Naive thymus-derived CD4-positive, alpha-beta T cell (primary cell): ENCODE measurements around the gene NUDT4. TPM values are rescaled to one million over a fixed set of nuclear protein-coding genes. Genes with fewer than 3 reads are reported as not detected.

Experiments
- ATAC-seq: fragments of 150-1000 bp; cut with Tn5 transposase; 2 replicates; pipeline ENCODE4 v1.10.0; 2021; ENCODE audit warnings: mild to moderate bottlenecking, moderate library complexity
- CTCF ChIA-PET: fragments of 350-600 bp; sonication (Branson Sonifier 250); formaldehyde crosslinking; loops from one replicate; lab custom pipeline; 2021; ENCODE audit warnings: antibody characterized with exemption; lab: Charles Lee
- POLR2A ChIA-PET: fragments of 350-600 bp; sonication (Branson Sonifier 250); formaldehyde crosslinking; loops from one replicate; lab custom pipeline; 2021; ENCODE audit warnings: antibody characterized with exemption, inconsistent platforms; lab: Charles Lee
- DNase-seq, 9 donors: peaks; one replicate each; pipeline versions ENCODE4 v3.0.0 to v3.0.0-alpha.2; 2020 to 2022; ENCODE audit warnings: mixed read lengths in 1 of 9
- H3K27ac ChIP-seq: one replicate; pipeline ENCODE4 v1.7.0; 2013; ENCODE audit warnings: mild to moderate bottlenecking, low read depth, low read length, moderate library complexity
- H3K27me3 ChIP-seq, 2 donors: one replicate each; pipeline ENCODE4 v1.7.0; 2013; ENCODE audit warnings: low read length in 2 of 2, mild to moderate bottlenecking in 2 of 2, moderate library complexity in 2 of 2; ENCODE audit not compliant: control insufficient read depth in 2 of 2, insufficient read depth in 2 of 2
- H3K36me3 ChIP-seq, 3 experiments: 1 replicate in 2 of 3; 2 replicates in 1 of 3; pipeline ENCODE4 v1.7.0; 2013; ENCODE audit warnings: low read length in 3 of 3, mild to moderate bottlenecking in 3 of 3, moderate library complexity in 1 of 3; ENCODE audit not compliant: insufficient read depth in 3 of 3, control insufficient read depth in 2 of 3
- H3K4me1 ChIP-seq, 2 donors: one replicate each; pipeline ENCODE4 v1.7.0; 2013; ENCODE audit warnings: low read length in 2 of 2, mild to moderate bottlenecking in 2 of 2, moderate library complexity in 1 of 2; ENCODE audit not compliant: control insufficient read depth in 2 of 2, insufficient read depth in 2 of 2
- H3K4me3 ChIP-seq: 2 replicates; pipeline ENCODE4 v1.7.0; 2013; ENCODE audit warnings: mild to moderate bottlenecking, low read length
- H3K9me3 ChIP-seq, 3 experiments: 1 replicate in 2 of 3; 2 replicates in 1 of 3; pipeline ENCODE4 v1.7.0; 2013; ENCODE audit warnings: low read length in 3 of 3; ENCODE audit not compliant: control insufficient read depth in 2 of 3
- H3K27ac Mint-ChIP-seq, 9 donors: one replicate each; pipeline ENCODE4 v1.8.0; 2020 to 2022; ENCODE audit warnings: mixed read lengths in 9 of 9, mild to moderate bottlenecking in 8 of 9, moderate library complexity in 5 of 9, inconsistent platforms in 2 of 9
- H3K27me3 Mint-ChIP-seq, 5 donors: one replicate each; pipeline ENCODE4 v1.8.0; 2021 to 2022; ENCODE audit warnings: mixed read lengths in 5 of 5, mild to moderate bottlenecking in 1 of 5
- H3K36me3 Mint-ChIP-seq, 5 donors: one replicate each; pipeline ENCODE4 v1.8.0; 2020 to 2022; ENCODE audit warnings: mixed read lengths in 5 of 5, mild to moderate bottlenecking in 3 of 5, inconsistent platforms in 1 of 5
- H3K4me1 Mint-ChIP-seq, 7 donors: one replicate each; pipeline ENCODE4 v1.8.0; 2020 to 2022; ENCODE audit warnings: mixed read lengths in 7 of 7, mild to moderate bottlenecking in 3 of 7, inconsistent platforms in 1 of 7
- H3K4me3 Mint-ChIP-seq, 10 donors: one replicate each; pipeline ENCODE4 v1.8.0; 2020 to 2022; ENCODE audit warnings: mild to moderate bottlenecking in 10 of 10, mixed read lengths in 10 of 10, moderate library complexity in 6 of 10, inconsistent platforms in 2 of 10
- H3K9me3 Mint-ChIP-seq, 11 donors: one replicate each; pipeline ENCODE4 v1.8.0; 2020 to 2022; ENCODE audit warnings: mixed read lengths in 11 of 11, mild to moderate bottlenecking in 4 of 11, inconsistent platforms in 1 of 11, moderate library complexity in 1 of 11
- intact Hi-C, 2 donors: fragments of 100-400 bp; cut with micrococcal nuclease; formaldehyde crosslinking; loops; one replicate each; pipeline ENCODE4 v1.15.1; 2023
- polyA plus RNA-seq, 2 donors: library from polyadenylated mRNA; unstranded; fragments of 300-500 nt; fragmentation: Illumina TruSeq; gene quantifications; one replicate each; pipeline ENCODE4 v1.2.3, GENCODE V29; 2021
- total RNA-seq, 6 experiments: library from RNA in 5 of 6; stranded (reverse) in 5 of 6; gene quantifications; 1 replicate in 5 of 6; 2 replicates in 1 of 6; pipeline ENCODE4 v1.2.3 and lab custom pipeline; 2021 to 2026

The NUDT4 gene
- total and polyA plus RNA-seq, 7 experiments from 2014 or later = 37.1 to 85.1 (median 51.2) TPM

- H3K27ac Mint-ChIP-seq = no peak overlapping the region
- no peaks in the 10 kb centered on the region for H3K9me3 ChIP-seq
- no peaks in the 10 kb centered on the region for H3K27me3 Mint-ChIP-seq
- H3K4me1 ChIP-seq = peaks cover 4% of the 10 kb centered on the region in 2 donors
- no peaks in the 10 kb centered on the region for H3K9me3 Mint-ChIP-seq
- no peaks in the 10 kb centered on the region for H3K27me3 ChIP-seq
- H3K4me1 Mint-ChIP-seq = peaks cover 11 to 22% (median 15%) of the 10 kb centered on the region in 7 donors
- ATAC-seq (no peak), DNase-seq (no peak)
- H3K36me3 ChIP-seq = no peaks in the 10 kb centered on the region
- no peak overlapping the region for H3K27ac ChIP-seq
- no peaks in the 10 kb centered on the region for H3K36me3 Mint-ChIP-seq
- intact Hi-C loops = no loop called here
- ChIA-PET CTCF (no interaction called here), POLR2A (no interaction called here)
- H3K4me3 Mint-ChIP-seq = no peak overlapping the region
- H3K4me3 ChIP-seq = no peak overlapping the region
Measured at GRCh38 chr12:93365616-93366405, 11.9 kb upstream of the NUDT4 start.

DNA sequence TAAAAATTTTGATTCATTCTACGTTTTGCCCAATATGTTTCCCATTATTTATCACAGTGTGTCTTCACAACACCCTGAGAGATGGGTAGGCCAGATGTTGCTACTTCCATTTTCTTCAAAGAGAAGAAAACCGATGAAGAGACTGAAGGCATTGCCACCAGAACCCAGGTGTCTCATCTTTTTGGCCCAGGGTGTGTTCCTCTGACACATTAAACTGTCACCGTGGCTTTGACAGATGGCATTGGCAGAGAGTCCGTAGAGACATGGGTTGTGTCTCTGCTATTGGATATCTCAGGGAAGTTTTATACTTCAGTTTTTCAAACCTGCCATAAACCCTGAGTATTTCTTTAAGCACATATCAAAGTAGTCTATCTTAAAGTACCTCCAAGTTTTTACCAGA is 11.3 kb upstream of the NUDT4 start:
- H3K9me3 ChIP-seq = no peaks in the 10 kb centered on the region
- ChIA-PET POLR2A (no interaction called here), CTCF (interaction anchor here (0.7 kb wide), 1 partner anchor 1742 kb away, joined by 3 read pairs; no protein-coding TSS in a partner anchor)
- H3K27ac ChIP-seq = no peak overlapping the region
- H3K36me3 Mint-ChIP-seq = no peaks in the 10 kb centered on the region
- peaks cover 11 to 22% (median 15%) of the 10 kb centered on the region in 7 donors for H3K4me1 Mint-ChIP-seq
- H3K27me3 ChIP-seq = no peaks in the 10 kb centered on the region
- ATAC-seq (no peak), DNase-seq (no peak)
- peaks cover 4% of the 10 kb centered on the region in 2 donors for H3K4me1 ChIP-seq
- H3K4me3 Mint-ChIP-seq = no peak overlapping the region
- no peaks in the 10 kb centered on the region for H3K36me3 ChIP-seq
- H3K9me3 Mint-ChIP-seq = no peaks in the 10 kb centered on the region
- H3K27me3 Mint-ChIP-seq = no peaks in the 10 kb centered on the region
- intact Hi-C loops = no loop called here
- no peak overlapping the region for H3K27ac Mint-ChIP-seq
- no peak overlapping the region for H3K4me3 ChIP-seq

GRCh38 chr12:93368766-93369165 is 9.0 kb upstream of the NUDT4 start:
- POLR2A ChIA-PET = no interaction called here
- H3K27ac ChIP-seq = no peak overlapping the region
- no peak overlapping the region for H3K27ac Mint-ChIP-seq
- H3K4me1 ChIP-seq = peaks cover 3 to 4% of the 10 kb centered on the region in 2 donors
- H3K27me3 Mint-ChIP-seq = peaks cover 0 to 5% (median 0%) of the 10 kb centered on the region in 5 donors
- intact Hi-C loops = no loop called here
- no peaks in the 10 kb centered on the region for H3K27me3 ChIP-seq
- H3K9me3 ChIP-seq = no peaks in the 10 kb centered on the region
- ATAC-seq (no peak), DNase-seq (no peak)
- H3K9me3 Mint-ChIP-seq = no peaks in the 10 kb centered on the region
- no peaks in the 10 kb centered on the region for H3K36me3 ChIP-seq
- H3K36me3 Mint-ChIP-seq = peaks cover 0 to 4% (median 0%) of the 10 kb centered on the region in 5 donors
- H3K4me1 Mint-ChIP-seq = peaks cover 3 to 9% (median 6%) of the 10 kb centered on the region in 7 donors
- no peak overlapping the region for H3K4me3 Mint-ChIP-seq
- CTCF ChIA-PET = no interaction called here
- no peak overlapping the region for H3K4me3 ChIP-seq

GRCh38 chr12:93369505-93369904 is 8.2 kb upstream of the NUDT4 start:
- H3K4me3 ChIP-seq = no peak overlapping the region
- peaks cover 0 to 4% (median 0%) of the 10 kb centered on the region in 5 donors for H3K36me3 Mint-ChIP-seq
- ChIA-PET CTCF (no interaction called here), POLR2A (no interaction called here)
- H3K27ac Mint-ChIP-seq = no peak overlapping the region
- H3K4me1 Mint-ChIP-seq = peaks cover 0 to 7% (median 0%) of the 10 kb centered on the region in 7 donors
- no peak for ATAC-seq
- no peaks in the 10 kb centered on the region for H3K27me3 ChIP-seq
- no peak overlapping the region for H3K4me3 Mint-ChIP-seq
- intact Hi-C loops = no loop called here
- H3K27me3 Mint-ChIP-seq = peaks cover 0 to 5% (median 0%) of the 10 kb centered on the region in 5 donors
- DNase-seq = no peak
- no peaks in the 10 kb centered on the region for H3K9me3 Mint-ChIP-seq
- H3K9me3 ChIP-seq = no peaks in the 10 kb centered on the region
- H3K4me1 ChIP-seq = peaks cover 0 to under 1% of the 10 kb centered on the region in 2 donors
- H3K36me3 ChIP-seq = no peaks in the 10 kb centered on the region
- no peak overlapping the region for H3K27ac ChIP-seq

DNA sequence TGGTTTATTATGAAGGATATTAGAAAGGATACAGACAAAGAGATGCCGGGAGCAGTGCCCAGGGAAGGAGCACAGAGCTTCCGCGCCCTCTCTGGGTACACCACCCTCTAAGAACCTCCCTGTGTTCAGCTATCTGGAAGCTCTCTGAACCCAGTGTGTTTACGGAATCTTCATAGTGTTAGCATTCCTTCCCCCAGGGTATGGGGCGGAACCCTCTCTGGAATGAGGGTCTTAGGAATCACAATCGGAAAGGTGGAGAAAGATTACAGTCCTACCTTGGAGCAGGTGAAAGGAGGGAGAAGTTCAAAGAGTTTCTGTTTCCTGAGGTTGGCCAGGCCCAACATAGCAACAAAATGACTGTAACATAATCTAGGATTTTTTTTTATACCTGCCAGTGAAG is 6.8 kb upstream of the NUDT4 start:
- Mint-ChIP-seq H3K36me3 (peaks cover 0 to 4% (median 0%) of the 10 kb centered on the region in 5 donors), H3K4me1 (peaks cover 0 to 7% (median 0%) of the 10 kb centered on the region in 7 donors), H3K4me3 (no peak overlapping the region), H3K27ac (no peak overlapping the region), H3K9me3 (no peaks in the 10 kb centered on the region), H3K27me3 (peaks cover 0 to 5% (median 0%) of the 10 kb centered on the region in 5 donors)
- DNase-seq (no peak), ATAC-seq (no peak)
- H3K36me3 ChIP-seq = no peaks in the 10 kb centered on the region
- H3K4me1 ChIP-seq = no peaks in the 10 kb centered on the region
- no peaks in the 10 kb centered on the region for H3K9me3 ChIP-seq
- H3K4me3 ChIP-seq = no peak overlapping the region
- ChIA-PET CTCF (interaction anchor here (0.9 kb wide), 1 partner anchor 50 kb away, joined by 4 read pairs; no protein-coding TSS in a partner anchor), POLR2A (no interaction called here)
- intact Hi-C loops = no loop called here
- no peak overlapping the region for H3K27ac ChIP-seq
- no peaks in the 10 kb centered on the region for H3K27me3 ChIP-seq

GRCh38 chr12:93373961-93374656 is 3.6 kb upstream of the NUDT4 start:
- peaks cover 0 to 6% of the 10 kb centered on the region in 2 donors for H3K4me1 ChIP-seq
- H3K36me3 ChIP-seq = peaks cover 0 to 7% (median 0%) of the 10 kb centered on the region in 3 experiments
- H3K27ac Mint-ChIP-seq = no peak overlapping the region
- no peaks in the 10 kb centered on the region for H3K9me3 ChIP-seq
- ATAC-seq (no peak), DNase-seq (no peak)
- POLR2A ChIA-PET = no interaction called here
- H3K4me1 Mint-ChIP-seq = peaks cover 7 to 21% (median 13%) of the 10 kb centered on the region in 7 donors
- peaks cover 0 to 5% (median 0%) of the 10 kb centered on the region in 5 donors for H3K27me3 Mint-ChIP-seq
- H3K27ac ChIP-seq = no peak overlapping the region
- H3K36me3 Mint-ChIP-seq = peaks cover 0 to 4% (median 0%) of the 10 kb centered on the region in 5 donors
- no peaks in the 10 kb centered on the region for H3K27me3 ChIP-seq
- CTCF ChIA-PET = interaction anchor here (0.7 kb wide), 1 partner anchor 1269 kb away, joined by 3 read pairs; no protein-coding TSS in a partner anchor
- no peak overlapping the region for H3K4me3 Mint-ChIP-seq
- no peak overlapping the region for H3K4me3 ChIP-seq
- intact Hi-C loops = no loop called here
- H3K9me3 Mint-ChIP-seq = no peaks in the 10 kb centered on the region
